Stimulated activated CD4-positive, alpha-beta T cell treated with anti-CD3 and anti-CD28 coated beads, Interleukin-1b, Interleukin-23, amount 100 ng/mL, for 4 hours (primary cell): ENCODE data around the gene POC1A.

ENCODE experiments used
- DNase-seq, 2 donors: peaks; one replicate each; pipeline ENCODE4 v3.0.0-alpha.2; 2020; ENCODE audit warnings: low read depth in 2 of 2

Gene POC1A

DNA sequence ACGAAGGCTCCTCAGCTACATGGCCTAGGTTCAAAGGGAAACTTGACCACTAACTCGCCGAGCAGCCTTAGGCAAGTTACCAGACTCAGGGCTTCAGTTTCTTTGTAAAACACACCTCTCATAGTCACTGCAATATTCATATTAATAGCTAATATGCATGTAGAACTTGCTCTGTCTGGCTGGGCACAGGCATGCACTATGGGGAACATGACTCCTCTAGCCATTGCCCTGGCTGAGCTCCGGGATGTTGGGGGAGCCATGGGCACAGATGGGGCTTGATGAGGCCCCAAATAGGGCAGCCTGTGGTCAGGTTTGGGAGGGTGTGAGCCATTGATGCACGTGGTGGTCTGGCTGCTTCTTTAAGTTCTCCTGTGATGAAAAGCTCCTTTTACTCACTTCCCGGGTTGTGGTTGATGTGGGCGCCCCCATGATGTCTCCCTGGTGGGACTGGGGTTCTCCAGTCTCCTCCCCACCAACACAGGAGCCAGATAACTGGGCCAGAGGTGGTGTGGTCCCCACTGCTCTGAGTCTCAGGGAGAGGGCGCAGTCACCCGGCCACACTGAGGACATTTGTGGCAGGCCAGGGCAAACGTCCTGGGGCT lies 68.4 kb downstream of the POC1A start:
- no peak for DNase-seq

DNA sequence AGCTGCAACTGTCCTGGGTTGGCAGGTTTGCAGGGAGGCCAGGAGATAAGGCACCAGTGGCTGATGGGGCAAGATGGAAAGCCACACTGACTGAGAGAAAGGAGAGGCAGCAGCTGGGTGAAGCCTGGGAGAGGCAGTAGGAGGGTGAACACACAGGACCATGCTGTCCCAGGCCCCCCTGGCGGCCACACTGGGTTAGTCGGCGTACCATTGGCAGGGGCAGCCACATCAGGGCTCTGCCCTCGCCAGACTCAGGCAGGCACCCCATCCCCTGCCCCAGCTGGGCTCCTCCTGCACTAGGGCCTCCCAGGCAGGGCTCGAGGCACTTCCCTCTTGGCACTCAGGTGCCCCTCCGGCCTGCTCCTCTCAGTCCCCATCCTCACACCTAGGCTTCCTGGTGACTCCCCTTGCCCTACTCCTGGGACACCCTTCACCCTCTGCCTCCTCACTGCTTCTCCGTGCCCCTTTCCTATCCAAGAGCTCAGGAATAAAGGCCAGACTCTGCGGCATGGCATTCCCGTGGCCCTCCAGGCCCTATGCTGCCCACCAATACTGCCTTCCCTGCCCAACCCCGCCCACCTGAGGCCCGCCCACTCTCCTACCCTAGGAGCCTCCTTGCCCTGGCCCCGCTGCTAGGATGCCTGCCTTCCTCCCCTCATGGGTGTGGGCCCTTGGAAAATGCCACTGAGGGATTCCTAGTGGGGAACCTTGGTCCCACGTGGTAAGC lies 69.1 kb downstream of the POC1A start:
- DNase-seq: no peak

DNA sequence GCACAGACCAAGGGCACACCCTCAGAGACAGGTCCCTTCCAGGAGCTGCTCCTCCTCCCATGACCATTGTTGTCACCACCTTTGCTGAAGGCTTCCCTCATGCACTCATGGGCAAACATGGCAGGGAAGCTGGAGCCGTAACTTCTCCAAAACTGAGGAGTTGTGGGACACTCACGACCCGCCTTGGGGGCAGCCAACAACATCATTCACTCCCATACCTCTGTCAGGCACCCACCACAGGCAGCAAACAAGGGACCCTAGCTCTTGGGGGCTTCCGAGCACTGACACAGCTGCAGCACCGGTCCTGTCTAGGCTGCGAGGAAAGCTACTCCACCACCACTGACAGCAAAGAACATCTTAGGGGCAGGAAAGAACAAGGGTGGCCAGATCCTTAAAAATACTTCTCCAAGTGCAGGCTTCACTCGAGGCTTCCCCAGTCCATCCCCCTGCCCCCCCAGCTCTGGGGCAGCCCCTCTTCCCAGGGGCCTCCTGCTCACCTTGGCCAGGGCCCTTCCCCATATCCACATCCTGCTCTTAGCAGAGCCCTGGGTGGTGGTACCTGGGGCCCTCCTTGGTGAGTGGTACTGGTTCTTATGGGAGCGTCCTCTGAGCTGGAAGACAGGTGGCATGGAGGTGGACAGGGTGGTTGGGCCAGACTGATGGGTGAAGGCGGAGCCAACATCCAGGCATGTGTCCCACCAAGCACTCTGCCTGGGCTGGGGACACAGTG lies 69.8 kb downstream of the POC1A start:
- no peak for DNase-seq

DNA sequence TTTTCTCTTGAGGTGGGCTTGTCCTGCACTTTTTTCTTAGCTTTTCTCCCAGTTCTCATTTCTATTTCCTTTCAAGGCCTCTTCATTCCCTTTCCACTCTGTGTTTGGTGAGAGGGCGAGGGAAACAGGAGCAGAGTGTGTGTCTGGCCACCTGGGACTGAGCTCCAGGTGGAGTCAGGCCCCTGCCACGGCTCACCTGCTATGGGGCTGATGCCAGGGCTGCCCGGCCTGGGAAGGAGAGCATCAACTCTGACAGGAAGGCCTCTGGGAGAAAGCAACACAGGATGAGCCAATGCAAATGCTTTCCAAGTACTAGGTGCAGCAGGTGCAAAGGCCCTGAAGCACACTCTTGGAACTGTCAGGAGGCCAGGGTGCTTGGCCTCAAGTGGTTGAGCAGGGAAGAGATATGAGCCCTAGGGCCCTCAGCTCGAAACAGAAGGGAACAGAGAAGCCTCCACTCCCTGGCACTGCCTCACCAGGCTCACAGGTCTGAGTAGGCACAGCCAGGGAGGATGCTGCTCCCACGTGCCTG lies 70.6 kb downstream of the POC1A start:
- DNase-seq: no peak

DNA sequence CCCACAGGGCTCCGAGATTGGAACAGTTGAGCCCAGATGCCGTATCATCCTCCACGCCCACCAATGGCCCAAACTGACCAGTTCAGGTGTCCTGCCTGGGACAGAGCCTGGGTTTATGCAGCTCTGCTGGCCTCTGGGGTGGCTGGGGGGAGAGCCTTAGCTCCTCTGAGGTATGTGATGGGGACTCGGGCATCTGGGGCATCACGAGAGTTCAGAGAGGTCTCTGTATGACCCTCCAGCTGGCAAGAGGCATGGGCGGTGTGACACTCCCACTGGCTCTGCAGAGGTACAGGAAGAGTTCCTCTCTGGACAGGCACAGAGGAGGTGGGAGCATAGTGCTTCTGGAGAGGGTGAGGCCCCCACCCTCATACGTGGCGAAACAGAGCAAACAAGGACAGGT lies 71.3 kb downstream of the POC1A start:
- no peak for DNase-seq

DNA sequence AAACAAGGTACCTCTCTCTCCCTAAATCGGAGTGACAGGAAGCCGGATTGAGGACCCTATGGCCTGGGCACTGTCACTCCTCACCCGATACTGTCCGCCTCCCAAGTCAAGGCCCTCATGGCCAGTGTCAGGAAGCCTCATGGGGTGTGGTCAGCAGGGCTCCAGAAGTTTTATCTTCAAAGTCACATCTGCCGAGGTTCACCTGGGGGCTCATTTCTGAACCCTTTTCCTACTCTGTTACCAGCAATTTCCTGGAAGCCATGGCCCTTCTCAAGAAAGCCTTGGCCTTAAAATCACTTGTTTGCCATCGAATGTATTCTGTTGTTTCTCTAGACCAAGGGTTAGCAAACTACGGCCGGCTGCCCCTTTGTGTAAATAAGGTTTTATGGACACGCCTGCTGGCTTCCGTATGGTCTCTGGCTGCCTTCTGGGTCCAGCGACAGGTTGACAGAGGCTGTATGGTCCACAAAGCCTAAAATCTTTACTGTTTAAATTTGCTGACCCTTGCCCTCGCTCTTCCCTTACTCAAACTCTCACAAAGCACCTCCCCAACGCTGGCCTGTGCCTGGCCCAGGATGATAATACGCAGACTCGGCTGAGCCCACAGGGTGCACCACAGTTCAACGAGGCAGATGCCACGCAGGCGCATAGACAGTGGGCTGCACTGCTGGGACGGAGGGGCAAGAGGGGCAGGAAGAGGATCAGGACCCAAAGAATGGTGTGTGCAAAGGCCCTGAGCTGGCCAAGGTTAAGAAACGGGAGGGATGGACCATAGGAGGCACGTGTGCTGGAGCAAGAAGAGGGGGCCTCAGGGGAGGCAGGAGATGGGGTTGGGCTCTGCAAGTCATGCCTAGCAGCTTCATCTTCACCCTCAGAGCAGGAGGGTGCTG lies 73.1 kb downstream of the POC1A start:
- no peak for DNase-seq

DNA sequence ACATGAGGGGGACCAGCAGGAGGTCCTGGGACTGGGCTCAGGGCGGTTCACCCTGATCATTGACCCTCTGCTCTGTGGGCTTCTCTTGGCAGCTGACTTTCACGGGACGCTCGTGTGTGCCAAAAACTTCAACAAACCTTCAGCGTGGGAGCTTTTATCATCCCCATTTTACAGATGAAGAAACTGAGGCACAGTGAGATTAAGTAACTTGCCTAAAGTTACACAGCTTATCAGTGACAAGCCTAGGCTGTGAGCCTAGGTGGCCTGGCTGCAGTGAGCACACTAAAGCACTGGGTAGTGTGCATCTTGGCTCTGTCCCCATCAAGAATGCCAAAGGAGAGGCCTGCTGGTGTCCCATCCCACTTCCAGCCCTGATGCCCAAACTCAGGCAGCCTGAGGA lies 74.3 kb downstream of the POC1A start:
- no peak for DNase-seq

DNA sequence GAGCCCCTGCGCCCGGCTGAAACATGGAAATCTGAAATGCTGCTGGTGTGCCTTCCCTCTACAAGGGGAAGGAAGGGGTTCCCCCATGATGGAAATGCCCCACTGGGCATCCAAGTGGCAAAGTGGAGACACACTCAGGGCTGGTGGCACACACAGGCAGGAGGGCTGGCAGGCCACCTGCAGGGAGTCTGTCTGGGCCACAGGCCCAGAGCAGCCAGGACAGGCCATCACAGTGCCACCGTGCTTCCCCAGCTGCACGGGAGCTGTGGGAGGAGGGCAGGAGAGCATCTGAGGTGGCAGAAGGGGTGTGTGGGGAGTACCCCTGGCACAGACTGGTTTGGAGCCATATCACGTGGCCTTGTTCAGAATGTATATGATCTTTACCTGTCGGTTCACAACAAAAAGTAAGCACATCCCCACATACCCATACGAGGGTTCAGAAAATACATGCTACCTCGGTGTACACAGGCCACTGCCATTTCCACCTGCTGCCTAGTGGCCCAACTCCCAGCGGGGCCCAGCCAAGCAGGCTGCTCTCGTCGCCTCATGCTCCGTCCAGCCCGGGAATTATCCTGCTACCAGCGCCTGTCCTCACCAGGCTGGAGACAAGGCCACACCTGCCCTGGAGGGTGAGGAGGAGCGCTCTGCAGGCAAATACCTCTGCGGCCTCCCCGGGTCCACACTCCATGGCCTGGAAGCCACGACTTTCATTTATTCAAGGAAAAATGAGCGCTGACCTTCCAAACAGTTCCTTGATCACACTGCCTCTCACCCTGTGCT lies 75.3 kb downstream of the POC1A start:
- no peak for DNase-seq

DNA sequence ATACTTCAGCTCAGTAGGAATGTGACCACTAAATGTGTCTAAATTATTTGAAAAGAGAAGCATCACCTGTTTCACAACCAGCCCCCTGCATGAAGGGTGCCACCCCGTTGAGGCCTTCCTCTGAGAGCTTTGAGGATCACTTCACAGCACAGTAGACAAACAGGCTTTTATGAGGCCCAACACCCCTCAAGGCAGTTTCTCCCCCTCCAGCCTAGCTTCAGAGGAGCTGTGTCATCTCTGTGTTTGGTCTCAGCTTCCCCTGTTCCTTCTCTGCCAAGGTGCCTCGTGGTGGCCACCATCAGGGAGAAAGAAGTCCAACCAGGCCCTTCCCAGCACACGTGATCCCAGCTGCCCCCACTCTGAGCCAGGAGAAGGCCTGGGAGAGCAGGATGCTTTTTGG lies 76.3 kb downstream of the POC1A start:
- DNase-seq: no peak

DNA sequence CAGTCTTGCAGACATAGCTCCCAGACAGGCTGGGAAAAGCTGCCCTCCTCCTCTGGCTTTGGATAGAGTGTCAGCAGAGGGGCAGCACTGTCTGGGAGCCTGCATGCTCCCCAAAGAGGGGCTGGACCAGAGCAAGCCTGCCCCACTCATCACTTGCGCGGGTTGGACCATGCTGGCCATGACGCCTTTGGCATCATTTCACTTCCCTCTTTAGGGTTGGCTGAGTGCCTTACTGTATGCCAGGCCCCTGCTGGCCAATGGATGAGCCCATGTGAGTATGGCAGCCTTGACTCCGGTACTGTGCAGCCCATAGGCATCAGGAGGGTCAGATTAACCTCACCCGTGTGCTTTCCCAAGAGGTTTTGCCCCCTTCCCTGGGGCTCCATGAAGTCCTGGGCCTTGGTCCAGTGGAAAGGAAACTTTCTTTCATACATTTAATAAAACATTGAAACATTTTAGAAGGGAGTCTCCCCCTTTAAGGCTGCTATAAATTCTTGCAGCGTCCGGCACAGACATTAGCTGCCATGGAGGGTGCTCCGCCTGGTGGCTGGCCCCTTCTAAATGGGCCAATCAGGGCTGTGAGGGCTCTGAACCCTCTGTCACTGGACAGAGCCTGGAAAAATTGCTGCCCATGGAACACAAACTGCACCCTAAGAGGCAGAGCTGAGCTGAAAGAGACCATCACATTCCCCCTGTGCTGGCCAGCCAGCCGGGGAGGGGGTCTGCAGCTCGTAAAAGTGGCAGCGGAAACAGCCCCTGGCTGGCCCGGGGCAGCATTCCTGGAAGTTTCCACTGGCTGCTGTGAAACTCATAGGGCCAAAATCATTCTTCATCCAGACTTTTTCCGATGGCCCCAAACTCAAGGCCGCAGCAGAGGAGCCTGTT lies 77.1 kb downstream of the POC1A start:
- DNase-seq: no peak

DNA sequence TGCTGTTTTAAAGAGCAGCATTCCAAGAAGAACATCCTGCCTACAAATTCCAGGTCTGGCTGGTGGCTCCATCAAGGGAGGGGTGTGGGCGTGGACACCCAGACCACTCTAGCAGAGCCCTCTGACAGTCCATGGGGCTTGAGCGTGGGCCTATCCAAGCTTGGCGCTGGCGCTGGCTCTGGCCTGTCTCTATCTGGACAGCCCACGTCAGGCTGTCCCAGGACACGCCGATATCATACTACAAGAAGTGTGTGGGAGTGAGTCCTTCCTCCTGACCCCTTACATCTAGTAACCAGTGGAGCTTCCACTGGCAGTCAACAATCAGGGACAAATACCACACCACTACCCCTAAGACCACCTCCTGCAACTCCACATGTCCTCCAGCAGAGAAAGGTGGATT lies 80.7 kb downstream of the POC1A start:
- DNase-seq: no peak

DNA sequence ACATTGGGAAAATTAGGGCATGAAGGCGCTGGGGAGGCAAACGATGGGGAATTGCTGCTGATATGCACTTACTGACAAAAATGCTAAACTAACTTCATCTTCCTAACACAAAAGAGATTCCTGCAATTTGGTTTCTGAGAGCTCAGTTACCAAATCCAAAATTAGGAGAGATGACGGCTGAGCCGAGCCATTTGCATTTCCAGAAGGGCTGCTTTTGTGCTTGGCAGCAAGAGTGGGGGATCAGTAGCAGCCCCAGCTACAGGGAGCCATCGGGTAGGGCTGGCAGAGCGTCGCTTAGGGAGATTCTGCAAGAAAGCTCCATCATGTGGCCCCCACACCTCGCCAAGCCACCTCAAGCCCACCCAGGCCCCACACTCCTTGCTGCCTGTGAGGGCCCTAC lies 81.8 kb downstream of the POC1A start:
- no peak for DNase-seq

DNA sequence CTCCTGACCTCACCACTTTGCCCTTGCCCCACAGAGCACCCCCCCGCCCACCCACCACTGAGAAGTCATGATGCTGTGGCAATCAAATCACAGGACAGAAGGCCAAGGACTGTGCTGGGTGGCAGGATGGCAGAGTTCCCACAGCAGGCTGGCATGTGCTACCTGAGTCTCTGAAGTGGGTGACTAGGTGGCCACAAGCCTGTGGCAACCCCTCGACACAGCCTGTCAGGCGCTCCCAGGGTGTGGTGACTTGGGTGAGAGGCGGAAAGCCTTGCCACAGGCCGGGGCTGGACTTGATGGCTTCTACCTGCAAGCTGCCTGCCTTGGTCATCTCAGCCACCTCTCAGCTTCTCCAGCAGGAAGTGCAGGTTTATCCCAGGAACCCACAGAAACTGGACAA lies 82.2 kb downstream of the POC1A start:
- DNase-seq: no peak

DNA sequence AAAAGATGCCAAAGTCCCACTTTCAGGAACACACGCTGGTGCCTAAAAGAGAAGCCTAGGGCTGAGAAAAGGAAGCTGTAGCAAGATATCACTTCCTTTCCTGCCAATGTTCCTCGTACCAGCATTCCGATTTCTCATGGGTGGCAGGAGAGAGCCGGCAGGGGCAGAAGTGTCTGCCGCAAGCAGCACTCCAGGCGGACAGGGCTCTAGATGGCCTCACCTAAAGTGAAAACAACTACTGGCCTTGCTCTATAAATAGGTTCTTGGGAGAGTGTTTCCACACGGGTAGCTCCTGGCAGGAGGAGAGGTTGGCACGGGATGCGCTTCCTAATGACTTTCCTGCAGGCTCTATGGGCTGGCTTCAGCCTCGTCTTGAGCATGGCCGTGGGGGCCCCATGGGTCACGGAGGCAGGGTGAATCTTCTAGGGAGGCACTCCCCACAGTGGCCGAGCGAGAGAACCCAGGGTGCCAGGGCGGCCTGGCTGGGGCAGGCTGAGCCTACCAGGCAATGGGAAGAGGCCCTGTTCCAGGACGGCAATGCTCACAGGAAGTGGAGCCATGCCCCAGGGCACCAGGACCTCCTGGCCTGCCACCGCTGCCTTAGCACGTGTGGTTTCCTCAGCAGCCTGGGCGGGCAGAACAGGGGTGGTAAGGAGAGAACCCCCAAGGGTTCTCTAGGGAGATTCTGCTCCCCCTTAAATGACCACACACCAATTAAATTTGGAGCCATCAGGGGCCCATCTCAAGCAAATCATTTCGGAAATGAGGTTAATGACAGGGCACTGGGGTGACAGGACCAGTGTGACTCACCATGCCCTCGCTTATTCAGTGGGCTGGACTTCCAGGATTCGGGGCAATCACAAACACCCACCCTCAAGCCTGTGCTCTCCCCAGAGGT lies 83.2 kb downstream of the POC1A start:
- no peak for DNase-seq

DNA sequence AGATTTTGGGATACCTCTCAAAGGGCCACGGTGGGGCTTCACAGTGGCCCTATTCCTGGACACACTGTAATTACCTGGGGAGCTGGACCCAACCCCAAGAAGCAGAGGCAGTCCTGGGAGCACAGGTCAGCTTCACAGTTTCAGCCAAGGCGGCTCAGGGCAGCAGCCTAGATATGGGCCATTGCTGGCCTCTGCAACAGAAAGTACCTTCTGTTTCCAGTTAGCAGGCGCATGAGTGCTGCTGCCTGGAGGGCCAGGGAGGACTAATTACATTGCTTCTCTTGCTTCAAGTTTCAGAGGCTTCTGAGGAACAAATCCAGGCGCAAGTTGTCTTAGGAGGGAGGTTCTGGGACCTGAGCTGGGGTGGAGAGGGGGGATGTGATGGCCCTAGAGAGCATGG lies 84.4 kb downstream of the POC1A start:
- DNase-seq: no peak

DNA sequence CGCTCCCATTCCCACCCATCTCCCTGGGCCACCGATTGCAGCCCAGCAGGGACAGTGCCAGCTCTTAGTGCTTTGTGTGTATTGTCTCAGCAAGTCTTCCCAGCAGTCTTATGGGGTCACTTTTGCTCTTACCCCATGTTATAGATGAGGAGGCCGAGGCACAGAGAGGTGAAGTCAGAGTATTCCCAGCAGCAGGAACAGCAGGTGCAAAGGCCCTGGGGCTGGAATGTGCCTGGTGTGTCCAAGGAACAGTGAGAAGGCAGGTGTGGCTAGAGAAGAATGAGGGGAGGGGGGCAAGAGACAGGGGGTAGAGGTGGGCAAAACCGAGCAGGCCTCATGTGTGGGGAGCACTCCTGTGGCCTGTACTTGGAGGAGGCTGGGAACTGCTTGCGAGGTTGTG lies 85.1 kb downstream of the POC1A start:
- DNase-seq: no peak

DNA sequence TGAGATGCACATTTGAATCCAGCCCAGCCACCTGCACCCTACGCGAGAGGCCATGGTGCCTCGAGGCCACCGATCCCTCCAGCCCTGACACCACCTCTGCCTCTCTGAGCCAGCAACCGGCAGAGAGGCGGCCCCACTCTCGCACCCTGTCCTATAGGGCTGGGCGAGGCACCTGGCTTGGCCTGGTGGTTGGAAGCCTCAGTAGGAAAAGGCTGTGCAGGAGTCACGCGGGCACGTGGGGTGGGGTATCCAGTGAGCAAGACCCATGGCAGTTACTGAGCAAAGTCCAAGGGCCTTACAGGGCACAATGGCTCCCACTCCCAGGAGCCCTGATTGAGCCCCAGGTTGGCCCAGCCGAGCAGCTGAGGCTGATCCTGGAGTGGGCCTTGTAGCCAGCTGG lies 85.5 kb downstream of the POC1A start:
- DNase-seq: no peak

DNA sequence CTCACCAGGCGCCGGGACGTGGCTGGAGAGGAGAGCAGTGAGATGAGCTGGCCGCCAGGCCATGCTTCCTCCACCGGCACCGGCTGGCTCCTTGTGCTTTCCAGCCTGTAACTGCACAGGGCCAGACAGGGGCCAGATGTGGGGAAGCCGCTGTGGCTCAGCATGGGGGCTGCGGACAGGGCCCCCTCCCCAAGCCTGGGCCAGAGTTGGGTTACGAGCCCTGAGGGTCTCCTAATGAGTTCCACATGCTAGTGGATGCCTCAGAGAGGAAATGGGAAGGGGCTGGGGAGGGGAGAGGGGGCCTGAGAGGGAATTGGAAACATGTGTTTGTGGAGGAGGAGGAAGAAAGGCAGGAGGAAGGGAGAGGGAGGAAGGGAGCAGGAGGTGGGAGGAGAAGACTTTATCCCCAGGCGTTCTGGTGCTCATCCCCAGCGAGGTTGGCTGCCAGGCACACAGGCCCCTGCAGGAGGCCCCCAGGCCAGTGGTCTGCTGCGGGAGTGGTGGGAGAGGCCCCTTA lies 86.1 kb downstream of the POC1A start:
- no peak for DNase-seq

DNA sequence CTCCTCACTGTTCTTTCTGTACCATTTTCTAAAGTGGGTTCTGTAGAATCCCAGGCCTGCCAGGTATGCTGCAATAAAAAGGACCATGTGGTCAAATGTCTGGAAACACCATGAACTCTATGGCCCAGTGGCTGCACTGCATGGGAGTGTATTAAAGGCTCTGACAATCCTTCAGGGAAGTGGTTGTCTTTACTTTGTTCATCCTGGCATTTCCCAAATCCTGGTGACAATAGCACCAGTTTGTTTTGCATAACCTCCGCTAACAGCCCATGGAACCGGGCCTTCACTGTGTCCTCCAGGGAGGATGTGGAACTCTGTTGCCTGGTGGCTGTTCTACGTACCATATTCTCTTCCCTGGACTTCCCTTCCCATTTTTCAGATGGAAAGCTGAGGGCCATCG lies 86.7 kb downstream of the POC1A start:
- no peak for DNase-seq
